Measurements from ENCODE around the gene KCNIP1. TPM values are rescaled to one million over a fixed set of nuclear protein-coding genes. Genes with fewer than 3 reads are reported as not detected.
A peak's percentile ranks its signal among the peaks of the same experiment; 100 is the strongest.

KCNIP1 gene
- total and polyA plus RNA-seq, 9 of the 15 experiments (the other 6 are each of a cell fraction or from before 2014, with no cell fraction given), result not detected

GRCh38 chr5:170633235-170634081 lies 129.6 kb downstream of the KCNIP1 start (continued):
- TF ChIP-seq EGR1 (conservative IDR thresholded peaks at IDR 0.05) (peak; percentile 56), CEBPG (CRISPR knock-in tag; IDR thresholded peaks at IDR 0.05) (no peak), CEBPG (tag; conservative IDR thresholded peaks at IDR 0.05 in 1 of 2, IDR thresholded peaks at IDR 0.05 in 1 of 2) (no peak), SMAD2 (IDR thresholded peaks at IDR 0.05; ENCODE audit: low read depth, low read length) (no peak), RBM17 (IDR thresholded peaks at IDR 0.05; ENCODE audit: borderline replicate concordance, low read depth, low read length) (no peak), RBBP5 (IDR thresholded peaks at IDR 0.05; ENCODE audit: borderline replicate concordance, insufficient read depth, low read length, poor library complexity, severe bottlenecking) (no peak), BCLAF1 (IDR thresholded peaks at IDR 0.05; ENCODE audit: borderline replicate concordance in 1 of 2, control insufficient read depth in 1 of 2, low read depth in 2 of 2, low read length in 1 of 2) (no peak), EP300 (IDR thresholded peaks at IDR 0.05; ENCODE audit: low read length) (no peak), GATA2 (CRISPR knock-in tag; IDR thresholded peaks at IDR 0.05) (no peak), POLR2G (IDR thresholded peaks at IDR 0.05; ENCODE audit: low read depth, low read length) (no peak), ZSCAN32 (CRISPR knock-in tag; IDR thresholded peaks at IDR 0.05) (no peak), BRD9 (IDR thresholded peaks at IDR 0.05; ENCODE audit: low read depth, partially characterized antibody) (no peak), ZBTB11 (CRISPR knock-in tag; IDR thresholded peaks at IDR 0.05) (no peak), BHLHE40 (IDR thresholded peaks at IDR 0.05; ENCODE audit: low read length) (peak; percentile 10; the same call in 1 of the 2 replicates), MLX (CRISPR knock-in tag; conservative IDR thresholded peaks at IDR 0.05) (no peak), U2AF1 (optimal IDR thresholded peaks at IDR 0.05; ENCODE audit: low read depth, low read length) (no peak), XRCC5 (IDR thresholded peaks at IDR 0.05; ENCODE audit: low read depth, low read length) (0 out of 2 replicates have a peak, but pooled peaks have one; percentile 1)
